ENCODE data around the gene PARD3. TPM values are rescaled to one million over a fixed set of nuclear protein-coding genes. Genes with fewer than 3 reads are reported as not detected.

Gene PARD3
- total RNA-seq, 1 experiment from 2014 or later = 54.0 TPM

DNA sequence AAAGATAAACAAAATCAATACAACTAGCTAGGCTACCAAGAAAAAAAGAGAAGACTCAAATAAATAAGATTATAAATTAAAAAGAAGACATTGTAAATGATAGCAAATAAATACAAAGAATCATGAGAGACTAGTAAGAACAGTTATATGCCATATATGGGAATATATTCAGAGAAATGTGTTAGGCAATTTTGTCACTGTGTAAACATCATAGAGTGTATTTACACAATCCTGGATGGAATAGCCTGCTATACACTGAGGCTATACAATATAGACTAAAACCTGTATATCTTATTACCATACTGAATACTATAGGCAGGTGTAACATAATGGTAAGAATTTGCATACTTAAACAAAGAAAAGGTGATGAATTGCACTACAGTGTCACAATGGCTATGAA, 717.4 kb downstream of the PARD3 start:
- Histone ChIP-seq H3K9me3 (replicated peaks) (no peaks in the 10 kb centered on the region), H3K4me1 (replicated peaks) (no peaks in the 10 kb centered on the region), H3K36me3 (no peaks in the 10 kb centered on the region), H3K27me3 (replicated peaks) (no peaks in the 10 kb centered on the region), H3K4me3 (no peak overlapping the region), H3K27ac (no peak overlapping the region)
- no peak for DNase-seq (ENCODE audit: low read depth in 1 of 2, low spot score in 2 of 2)

GRCh38 chr10:34094961-34095360, 720.1 kb downstream of the PARD3 start:
- DNase-seq (ENCODE audit: low read depth in 1 of 2, low spot score in 2 of 2) = no peak
- H3K27ac ChIP-seq = no peak overlapping the region
- H3K36me3 ChIP-seq = no peaks in the 10 kb centered on the region
- no peaks in the 10 kb centered on the region for H3K27me3 ChIP-seq (replicated peaks)
- no peaks in the 10 kb centered on the region for H3K9me3 ChIP-seq (replicated peaks)
- no peak overlapping the region for H3K4me3 ChIP-seq
- H3K4me1 ChIP-seq (replicated peaks) = no peaks in the 10 kb centered on the region

DNA sequence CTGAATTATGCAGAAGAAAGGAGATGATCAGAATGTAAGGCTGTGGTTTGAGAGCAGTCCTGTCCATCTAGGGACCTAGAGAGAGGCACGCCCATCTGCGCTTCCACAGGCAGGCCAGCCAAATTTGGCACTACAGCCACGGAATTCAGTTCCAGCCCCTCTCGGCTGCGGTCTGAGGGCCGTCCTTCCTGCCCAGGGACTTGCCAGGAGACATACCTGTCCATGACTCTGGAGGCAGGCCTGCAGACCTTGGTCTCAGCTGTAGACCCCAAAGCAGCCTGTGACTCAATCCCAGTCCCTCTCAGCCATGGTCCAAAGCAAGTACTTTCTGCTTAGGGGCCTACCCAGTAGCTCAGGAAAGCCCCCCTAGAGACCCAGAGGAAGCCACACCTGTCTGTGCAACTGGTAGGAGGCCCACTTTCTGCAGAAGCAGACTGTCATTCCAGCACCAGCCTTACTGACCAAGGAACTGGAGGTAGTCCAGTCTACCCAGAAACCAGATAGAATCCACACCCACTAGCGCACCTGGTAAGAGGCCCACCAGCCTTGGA, 720.9 kb downstream of the PARD3 start:
- Histone ChIP-seq H3K27ac (no peak overlapping the region), H3K27me3 (replicated peaks) (no peaks in the 10 kb centered on the region), H3K4me1 (replicated peaks) (no peaks in the 10 kb centered on the region), H3K36me3 (no peaks in the 10 kb centered on the region), H3K9me3 (replicated peaks) (no peaks in the 10 kb centered on the region), H3K4me3 (no peak overlapping the region)
- no peak for DNase-seq (ENCODE audit: low read depth in 1 of 2, low spot score in 2 of 2)

- no peak for DNase-seq (ENCODE audit: low read depth in 1 of 2, low spot score in 2 of 2)
- Histone ChIP-seq H3K27me3 (replicated peaks) (no peaks in the 10 kb centered on the region), H3K36me3 (no peaks in the 10 kb centered on the region), H3K4me3 (no peak overlapping the region), H3K9me3 (replicated peaks) (no peaks in the 10 kb centered on the region), H3K4me1 (replicated peaks) (no peaks in the 10 kb centered on the region), H3K27ac (no peak overlapping the region)
Measured at GRCh38 chr10:34092891-34093290, 722.2 kb downstream of the PARD3 start.

GRCh38 chr10:34091635-34092195, 723.4 kb downstream of the PARD3 start:
- no peak for DNase-seq (ENCODE audit: low read depth in 1 of 2, low spot score in 2 of 2)
- no peaks in the 10 kb centered on the region for H3K9me3 ChIP-seq (replicated peaks)
- no peaks in the 10 kb centered on the region for H3K4me1 ChIP-seq (replicated peaks)
- no peak overlapping the region for H3K4me3 ChIP-seq
- no peaks in the 10 kb centered on the region for H3K36me3 ChIP-seq
- no peak overlapping the region for H3K27ac ChIP-seq
- H3K27me3 ChIP-seq (replicated peaks) = no peaks in the 10 kb centered on the region

- no peak overlapping the region for H3K27ac ChIP-seq
- no peaks in the 10 kb centered on the region for H3K27me3 ChIP-seq (replicated peaks)
- no peaks in the 10 kb centered on the region for H3K9me3 ChIP-seq (replicated peaks)
- H3K4me3 ChIP-seq = no peak overlapping the region
- H3K4me1 ChIP-seq (replicated peaks) = no peaks in the 10 kb centered on the region
- no peak for DNase-seq (ENCODE audit: low read depth in 1 of 2, low spot score in 2 of 2)
- H3K36me3 ChIP-seq = no peaks in the 10 kb centered on the region
Measured at GRCh38 chr10:34089253-34089652, 725.8 kb downstream of the PARD3 start.

DNA sequence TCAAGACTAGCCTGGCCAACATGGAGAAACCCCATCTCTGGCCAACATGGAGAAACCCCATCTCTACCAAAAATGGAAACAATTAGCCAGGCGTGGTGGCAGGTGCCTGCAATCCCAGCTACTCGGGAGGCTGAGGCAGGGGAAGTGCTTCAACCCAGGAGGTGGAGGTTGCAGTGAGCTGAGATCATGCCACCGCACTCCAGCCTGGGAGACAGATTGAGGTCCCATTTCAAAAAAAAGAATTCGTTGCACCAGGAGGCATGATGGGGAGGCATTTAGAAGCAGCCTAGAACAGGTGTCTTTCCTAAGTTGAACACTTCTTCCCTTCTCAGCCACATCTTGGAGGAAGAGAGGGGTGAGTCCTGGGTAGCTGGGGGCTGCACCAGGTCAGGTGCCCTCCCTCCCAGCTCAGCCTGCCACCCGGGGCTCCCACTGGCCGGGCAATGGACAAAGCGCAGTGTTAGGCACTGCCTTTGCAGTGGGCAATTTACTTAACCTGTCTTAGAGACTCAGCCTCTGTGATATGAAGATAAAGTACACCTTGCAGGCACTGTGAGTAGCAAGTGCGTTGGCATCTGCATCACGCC, 726.8 kb downstream of the PARD3 start:
- no peak for DNase-seq (ENCODE audit: low read depth in 1 of 2, low spot score in 2 of 2)
- Histone ChIP-seq H3K4me3 (no peak overlapping the region), H3K9me3 (replicated peaks) (peaks cover 3% of the 10 kb centered on the region; the same call in 1 of the 2 replicates), H3K36me3 (no peaks in the 10 kb centered on the region), H3K27ac (no peak overlapping the region), H3K4me1 (replicated peaks) (no peaks in the 10 kb centered on the region), H3K27me3 (replicated peaks) (no peaks in the 10 kb centered on the region)

DNA sequence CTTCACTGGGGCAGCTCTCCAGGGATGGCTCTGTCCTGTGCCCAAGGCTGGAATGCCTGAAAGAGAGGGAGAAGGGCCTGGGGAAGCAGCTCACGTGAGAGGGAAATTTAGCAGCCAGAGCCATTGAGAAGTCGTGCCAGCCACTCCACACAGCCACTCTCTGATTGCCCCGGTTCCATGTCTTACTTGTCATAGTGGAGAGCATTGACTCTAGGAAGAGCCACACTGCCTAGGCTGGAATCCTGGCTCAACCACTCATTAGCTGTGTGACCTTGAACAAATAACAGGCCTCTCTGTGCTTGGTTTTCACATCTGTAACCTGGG, 728.0 kb downstream of the PARD3 start:
- Histone ChIP-seq H3K4me3 (no peak overlapping the region), H3K27ac (no peak overlapping the region), H3K27me3 (replicated peaks) (no peaks in the 10 kb centered on the region), H3K4me1 (replicated peaks) (no peaks in the 10 kb centered on the region), H3K36me3 (no peaks in the 10 kb centered on the region), H3K9me3 (replicated peaks) (peaks cover 3% of the 10 kb centered on the region; the same call in 1 of the 2 replicates)
- no peak for DNase-seq (ENCODE audit: low read depth in 1 of 2, low spot score in 2 of 2)

DNA sequence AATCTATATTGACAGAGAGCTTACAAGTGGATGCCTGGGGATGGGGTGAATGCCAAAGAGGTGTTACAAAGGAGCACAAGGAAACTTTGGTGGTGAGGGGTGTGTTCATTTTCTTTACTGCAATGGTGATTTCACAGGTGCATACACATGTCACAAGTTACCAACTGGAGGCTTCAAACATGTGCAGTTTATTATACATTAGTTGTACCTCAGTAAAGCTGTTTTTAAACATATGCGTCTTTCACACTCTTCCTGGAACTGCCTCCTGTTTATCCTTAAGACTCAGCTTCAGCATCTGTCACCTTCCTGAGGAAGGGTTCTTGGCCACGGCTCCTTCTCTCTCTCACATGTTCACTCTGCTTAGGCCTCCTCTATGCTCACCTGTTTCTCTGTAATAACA, 731.5 kb downstream of the PARD3 start:
- no peak for DNase-seq (ENCODE audit: low read depth in 1 of 2, low spot score in 2 of 2)
- Histone ChIP-seq H3K27ac (no peak overlapping the region), H3K9me3 (replicated peaks) (peaks cover 3% of the 10 kb centered on the region; the same call in 1 of the 2 replicates), H3K36me3 (no peaks in the 10 kb centered on the region), H3K4me3 (no peak overlapping the region), H3K4me1 (replicated peaks) (no peaks in the 10 kb centered on the region), H3K27me3 (replicated peaks) (no peaks in the 10 kb centered on the region)

GRCh38 chr10:34081948-34082347, 733.1 kb downstream of the PARD3 start:
- no peak for DNase-seq (ENCODE audit: low read depth in 1 of 2, low spot score in 2 of 2)
- H3K27ac ChIP-seq = no peak overlapping the region
- peaks cover 3% of the 10 kb centered on the region; the same call in 1 of the 2 replicates for H3K9me3 ChIP-seq (replicated peaks)
- H3K4me3 ChIP-seq = no peak overlapping the region
- no peaks in the 10 kb centered on the region for H3K4me1 ChIP-seq (replicated peaks)
- no peaks in the 10 kb centered on the region for H3K27me3 ChIP-seq (replicated peaks)
- no peaks in the 10 kb centered on the region for H3K36me3 ChIP-seq

GRCh38 chr10:34081347-34081743, 733.8 kb downstream of the PARD3 start:
- no peaks in the 10 kb centered on the region for H3K36me3 ChIP-seq
- H3K4me1 ChIP-seq (replicated peaks) = no peaks in the 10 kb centered on the region
- no peak for DNase-seq (ENCODE audit: low read depth in 1 of 2, low spot score in 2 of 2)
- H3K27me3 ChIP-seq (replicated peaks) = no peaks in the 10 kb centered on the region
- no peak overlapping the region for H3K4me3 ChIP-seq
- peaks cover 3% of the 10 kb centered on the region; the same call in 1 of the 2 replicates for H3K9me3 ChIP-seq (replicated peaks)
- H3K27ac ChIP-seq = no peak overlapping the region

GRCh38 chr10:34080485-34081346, 734.4 kb downstream of the PARD3 start:
- Histone ChIP-seq H3K27me3 (replicated peaks) (no peaks in the 10 kb centered on the region), H3K4me1 (replicated peaks) (no peaks in the 10 kb centered on the region), H3K9me3 (replicated peaks) (peaks cover 3% of the 10 kb centered on the region; the same call in 1 of the 2 replicates), H3K27ac (no peak overlapping the region), H3K4me3 (no peak overlapping the region), H3K36me3 (no peaks in the 10 kb centered on the region)
- no peak for DNase-seq (ENCODE audit: low read depth in 1 of 2, low spot score in 2 of 2)

- Histone ChIP-seq H3K36me3 (no peaks in the 10 kb centered on the region), H3K4me3 (no peak overlapping the region), H3K27me3 (replicated peaks) (no peaks in the 10 kb centered on the region), H3K27ac (no peak overlapping the region), H3K9me3 (replicated peaks) (peaks cover 3% of the 10 kb centered on the region; the same call in 1 of the 2 replicates), H3K4me1 (replicated peaks) (no peaks in the 10 kb centered on the region)
- DNase-seq (ENCODE audit: low read depth in 1 of 2, low spot score in 2 of 2) = no peak
Measured at GRCh38 chr10:34079702-34080484, 735.2 kb downstream of the PARD3 start.
